Activated CD4-positive, CD25-positive, alpha-beta regulatory T cell treated with anti-CD3 and anti-CD28 coated beads, Interleukin-2, amount 50 U/mL, for 72 hours (primary cell): ENCODE data around the gene SUSD3.

ENCODE experiments used
- DNase-seq: peaks from one replicate; pipeline ENCODE4 v3.0.0; 2021

The SUSD3 gene

DNA sequence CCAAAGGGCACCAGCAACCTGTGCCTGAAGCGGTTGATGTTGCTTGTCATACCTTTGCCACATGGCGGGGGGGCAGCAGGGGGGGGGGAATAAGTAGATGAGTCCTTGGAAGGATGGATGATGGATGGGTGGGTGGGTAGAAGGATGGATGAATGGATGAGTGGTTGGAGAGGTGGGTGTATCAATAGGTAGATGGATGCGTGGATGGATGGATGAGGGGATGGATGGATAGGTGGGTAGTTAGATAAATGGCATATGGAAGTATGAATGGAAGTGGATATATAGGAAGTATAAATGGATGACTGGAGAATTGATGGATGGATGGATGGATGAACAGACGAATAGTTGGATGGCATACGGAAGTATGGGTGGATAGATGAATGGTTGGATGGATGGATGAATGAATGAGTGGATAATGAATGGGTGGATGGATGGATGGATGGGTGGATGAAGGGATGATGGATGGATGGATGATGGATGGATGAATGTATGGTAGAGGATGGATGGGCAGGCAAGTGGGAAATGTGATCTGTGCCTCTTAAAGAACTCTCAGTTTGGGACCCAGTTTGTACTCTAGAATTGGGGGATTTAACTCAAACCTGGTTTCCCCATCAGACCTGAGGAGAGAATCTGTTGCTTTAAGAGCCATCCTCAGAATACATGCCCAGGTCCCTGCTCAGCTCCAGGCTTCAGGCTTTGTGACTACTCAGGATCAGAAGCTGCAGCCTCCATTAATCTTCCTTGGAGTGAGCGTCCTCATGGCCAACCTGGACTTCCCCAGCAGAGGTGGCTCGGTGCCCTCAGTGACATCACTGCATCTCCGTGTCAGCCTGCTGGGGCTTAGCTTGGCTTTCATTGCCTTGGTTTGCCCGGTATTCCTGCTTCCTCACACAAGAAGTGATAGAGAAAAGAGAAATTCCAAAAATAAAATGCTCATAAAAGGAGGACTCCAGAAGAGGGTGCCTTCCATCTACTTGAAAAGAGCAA is 27.6 kb upstream of the SUSD3 start:
- no peak for DNase-seq

DNA sequence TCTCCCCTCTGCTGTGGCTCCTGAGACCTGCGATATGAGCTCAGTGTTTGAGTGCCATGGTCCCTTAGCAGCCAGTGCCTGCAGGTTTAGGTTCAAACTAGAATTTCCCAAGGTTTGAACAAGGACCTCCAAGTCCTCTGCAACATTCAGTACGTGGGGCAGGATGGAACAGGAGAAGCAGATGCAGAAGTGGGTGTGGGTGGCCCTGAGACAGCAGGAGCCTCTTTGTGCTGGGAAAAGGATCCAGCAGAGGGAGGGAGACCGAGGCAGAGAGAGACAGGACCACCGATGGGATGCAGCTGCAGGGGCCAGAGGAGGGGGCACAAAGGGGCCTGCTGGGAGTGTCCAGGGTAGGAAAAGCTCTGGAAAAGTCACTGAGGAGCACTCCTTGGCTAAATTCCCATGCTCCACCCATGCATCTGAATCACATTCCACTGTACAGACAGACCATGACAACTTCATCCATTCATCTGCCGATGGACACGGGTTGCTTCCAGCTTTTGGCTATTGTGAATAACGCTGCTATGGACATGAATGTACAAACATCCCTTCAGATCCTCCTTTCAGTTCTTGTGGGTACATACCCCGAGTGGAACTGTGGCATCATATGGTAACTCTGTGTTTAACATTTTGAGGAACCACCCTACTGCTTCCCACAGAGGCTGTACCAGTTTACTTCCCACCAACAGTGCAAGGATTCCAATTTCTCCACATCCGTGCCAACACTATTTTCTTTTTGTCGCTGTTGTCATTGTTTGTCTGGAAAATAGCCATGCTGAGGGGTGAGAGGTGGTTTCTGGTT is 26.7 kb upstream of the SUSD3 start:
- no peak for DNase-seq

DNA sequence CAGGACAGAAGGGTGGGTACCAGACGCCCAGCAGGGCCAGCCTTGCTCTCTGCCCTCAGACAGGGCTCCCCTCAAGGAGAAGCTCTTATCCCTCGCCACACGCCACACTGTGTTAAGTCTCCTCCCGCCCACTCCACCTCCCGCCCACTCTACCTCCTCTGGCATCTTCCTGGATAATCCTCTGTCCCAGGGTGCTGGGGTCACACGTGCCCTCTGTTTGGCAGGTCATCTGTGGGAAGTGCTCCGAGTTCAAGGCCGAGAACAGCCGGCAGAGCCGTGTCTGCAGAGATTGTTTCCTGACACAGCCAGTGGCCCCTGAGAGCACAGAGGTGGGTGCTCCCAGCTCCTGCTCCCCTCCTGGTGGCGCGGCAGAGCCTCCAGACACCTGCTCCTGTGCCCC is 26.0 kb upstream of the SUSD3 start:
- DNase-seq: no peak

DNA sequence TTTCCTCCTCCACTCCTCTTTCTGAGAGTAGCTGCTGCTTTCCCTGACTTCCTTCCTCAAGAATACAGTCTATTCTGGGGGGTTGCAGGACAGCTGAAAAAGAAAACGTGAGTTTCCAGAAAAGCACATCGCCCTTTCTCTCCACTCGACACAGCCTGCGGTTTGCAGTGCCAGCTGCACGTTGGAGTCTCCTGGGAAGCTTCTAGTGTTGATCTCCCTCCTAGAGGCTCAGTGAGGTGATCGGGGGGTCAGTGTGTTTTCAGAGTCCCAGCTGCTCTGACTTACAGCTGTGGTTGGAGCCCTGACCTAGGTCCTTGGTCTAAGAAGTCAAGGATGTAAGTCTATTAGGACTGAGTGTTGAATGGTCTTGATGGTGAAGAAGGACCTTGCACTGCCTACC is 25.0 kb upstream of the SUSD3 start:
- DNase-seq: no peak

DNA sequence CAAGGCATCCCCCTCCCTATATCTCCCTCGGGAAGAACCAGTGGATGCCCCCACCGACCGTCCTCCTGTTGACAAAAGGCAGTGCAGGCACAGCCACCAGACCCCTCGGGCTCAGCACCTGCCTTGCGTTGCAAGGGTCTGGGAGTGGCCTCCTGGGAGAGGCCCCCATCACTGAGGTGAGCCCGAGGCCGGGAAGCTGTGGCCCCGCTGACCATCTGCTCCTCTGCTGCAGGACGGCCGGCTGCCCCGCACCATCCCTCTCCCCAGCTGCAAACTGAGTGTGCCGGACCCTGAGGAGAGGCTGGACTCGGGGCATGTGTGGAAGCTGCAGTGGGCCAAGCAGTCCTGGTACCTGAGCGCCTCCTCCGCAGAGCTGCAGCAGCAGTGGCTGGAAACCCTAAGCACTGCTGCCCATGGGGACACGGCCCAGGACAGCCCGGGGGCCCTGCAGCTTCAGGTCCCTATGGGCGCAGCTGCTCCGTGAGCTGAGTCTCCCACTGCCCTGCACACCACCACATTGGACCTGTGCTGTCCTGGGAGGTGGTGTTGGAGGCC is 23.3 kb upstream of the SUSD3 start:
- no peak for DNase-seq

DNA sequence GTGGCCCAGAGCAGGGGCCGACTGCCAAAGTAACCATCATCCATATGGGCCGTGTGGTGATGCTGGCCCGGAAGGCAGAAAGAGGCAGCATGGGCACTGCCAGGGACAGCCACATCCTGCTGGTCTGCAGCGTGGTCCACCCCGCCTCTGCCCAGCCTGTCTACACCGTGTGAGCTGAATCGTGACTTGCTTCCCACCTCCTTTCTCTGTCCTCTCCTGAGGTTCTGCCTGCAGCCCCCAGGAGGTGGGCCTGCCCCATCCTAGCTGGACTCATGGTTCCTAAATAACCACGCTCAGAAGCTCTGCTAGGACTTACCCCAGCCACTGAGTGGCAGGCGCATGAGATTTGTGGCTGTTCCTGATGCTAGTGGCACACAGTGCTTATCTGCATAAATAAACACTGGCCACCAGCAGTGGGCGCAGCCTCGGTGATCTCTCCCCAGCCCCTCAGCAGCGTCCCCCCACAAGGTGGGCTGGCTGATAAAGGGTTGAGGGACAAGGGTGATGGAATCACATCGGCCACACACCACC is 22.6 kb upstream of the SUSD3 start:
- no peak for DNase-seq

DNA sequence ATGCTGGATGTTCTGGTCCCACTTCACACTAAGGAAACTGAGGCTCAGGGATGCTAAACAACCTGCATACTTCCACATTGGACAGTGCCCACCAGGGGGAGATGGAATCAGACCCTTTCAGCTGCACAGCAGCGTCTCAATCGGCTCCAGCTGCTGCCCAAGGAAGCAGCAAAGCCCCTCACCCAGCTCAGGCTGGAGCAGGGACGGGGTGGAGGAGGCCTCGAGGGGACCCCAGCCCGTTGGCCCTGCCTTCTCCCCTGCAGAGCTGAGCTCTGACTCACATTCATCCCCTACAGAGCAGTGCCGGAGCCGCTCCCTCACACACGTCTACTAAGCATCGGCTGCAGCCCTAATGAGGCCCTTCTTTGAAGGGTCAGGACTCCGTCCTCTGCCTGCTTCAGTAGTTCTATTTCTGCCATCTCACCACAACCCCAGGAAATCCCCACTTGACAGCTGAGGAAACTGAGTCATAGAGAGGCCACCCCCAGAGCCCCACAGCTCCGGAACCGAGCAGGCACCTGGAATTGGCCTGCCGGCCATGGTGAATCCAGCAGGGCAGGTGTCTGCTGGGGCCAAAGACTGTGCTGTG is 21.5 kb upstream of the SUSD3 start:
- DNase-seq: no peak

DNA sequence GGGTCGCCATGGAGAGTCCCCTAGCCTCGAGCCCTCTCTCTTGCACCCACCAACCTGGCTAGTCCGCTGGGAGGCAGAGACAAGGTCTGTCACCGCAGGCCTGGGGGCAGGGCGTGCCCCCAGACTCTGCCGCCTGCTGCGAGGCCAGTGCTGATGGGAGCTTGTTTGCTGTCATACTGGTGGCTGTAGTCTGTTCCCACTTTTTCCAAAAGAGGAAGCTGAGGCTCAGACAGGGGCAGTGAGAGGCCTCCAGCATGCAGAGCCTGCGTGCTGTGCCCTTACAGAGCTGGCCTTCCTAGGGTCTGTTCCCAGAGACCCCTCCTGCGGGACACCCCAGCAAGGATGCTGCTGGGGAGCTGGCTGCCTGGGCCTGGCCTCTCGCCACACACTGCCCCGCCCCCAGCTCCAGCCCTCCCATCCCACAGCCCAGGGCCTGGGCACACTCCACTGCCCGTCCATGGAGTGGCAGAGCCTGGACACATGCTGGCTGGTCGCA is 21.0 kb upstream of the SUSD3 start:
- no peak for DNase-seq

DNA sequence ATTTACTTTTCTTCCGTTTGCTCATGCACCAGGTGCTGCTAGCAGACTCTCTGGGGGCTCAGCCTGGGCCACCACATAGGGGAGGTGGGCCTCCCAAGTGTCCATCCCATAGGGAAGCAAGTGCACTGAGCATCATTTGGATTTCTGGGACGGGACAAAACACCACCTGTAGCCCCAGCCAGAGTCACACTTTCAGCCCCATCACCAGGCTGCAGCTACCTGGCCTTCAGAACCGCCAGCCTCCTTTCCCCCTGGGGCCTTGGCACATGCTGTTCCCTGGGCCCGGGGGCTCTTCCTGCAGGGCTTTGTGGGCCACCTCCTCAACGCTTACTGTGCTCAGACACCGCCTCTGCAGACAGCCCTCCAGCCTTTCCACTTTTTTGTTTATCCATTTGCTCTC is 19.6 kb upstream of the SUSD3 start:
- no peak for DNase-seq

DNA sequence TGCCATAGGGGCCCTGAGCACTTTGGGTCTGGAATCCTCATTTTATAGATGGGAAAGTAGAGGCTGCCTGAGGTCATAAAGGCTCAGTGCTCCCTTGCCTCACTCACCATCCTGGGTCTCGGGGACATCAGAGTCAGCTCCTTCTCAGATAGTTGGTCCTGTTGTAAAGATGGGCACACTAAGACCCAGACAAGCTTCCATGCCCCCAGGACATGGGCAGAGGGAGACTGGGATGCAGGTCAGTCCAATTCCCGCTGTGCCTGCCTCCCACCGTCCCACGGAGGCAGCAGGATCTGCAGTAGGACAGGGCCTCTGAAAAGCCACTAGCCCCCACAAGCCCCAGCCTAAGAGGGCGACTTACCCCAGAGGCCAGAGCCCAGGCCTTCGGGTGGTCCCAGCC is 19.0 kb upstream of the SUSD3 start:
- DNase-seq: no peak

DNA sequence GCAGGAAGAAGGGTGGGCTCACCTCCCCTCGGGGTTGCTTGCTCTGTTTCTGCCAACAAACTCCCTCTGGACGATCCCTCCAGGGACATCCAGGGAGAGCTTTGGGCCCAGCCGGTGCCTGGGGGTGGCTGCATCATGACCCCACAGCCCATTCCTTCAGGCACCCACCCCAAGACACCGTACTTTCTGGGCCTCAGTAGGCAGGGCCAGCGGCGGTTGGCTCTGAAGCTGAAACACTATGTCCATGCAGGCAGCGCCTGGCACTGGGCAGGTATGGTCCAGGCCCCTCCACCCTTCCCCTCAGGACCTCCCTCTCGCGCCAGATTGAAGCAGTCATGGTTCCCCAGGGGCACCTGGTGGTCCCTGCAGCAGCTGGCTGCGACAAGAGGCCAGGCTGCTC is 18.5 kb upstream of the SUSD3 start:
- no peak for DNase-seq

DNA sequence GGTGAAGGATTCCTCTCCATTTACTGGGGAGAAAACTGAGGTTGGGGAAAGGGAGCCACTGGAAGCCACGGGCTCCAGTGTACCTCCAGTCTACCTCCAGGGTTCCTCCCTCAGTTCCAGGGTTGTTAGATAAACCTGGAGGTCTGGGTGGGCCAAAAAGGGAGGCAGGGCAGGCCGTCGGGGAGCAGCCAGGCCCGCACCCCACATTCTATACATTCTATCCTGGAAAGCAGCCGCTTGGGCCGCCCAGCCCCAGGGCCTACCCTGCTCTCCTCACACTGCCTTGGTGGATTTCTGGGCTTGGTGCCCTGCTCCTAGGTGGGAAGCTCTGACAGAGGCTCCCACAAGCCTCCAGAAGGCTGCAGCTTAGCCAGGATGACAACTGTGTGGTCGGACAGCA is 18.1 kb upstream of the SUSD3 start:
- DNase-seq: no peak

DNA sequence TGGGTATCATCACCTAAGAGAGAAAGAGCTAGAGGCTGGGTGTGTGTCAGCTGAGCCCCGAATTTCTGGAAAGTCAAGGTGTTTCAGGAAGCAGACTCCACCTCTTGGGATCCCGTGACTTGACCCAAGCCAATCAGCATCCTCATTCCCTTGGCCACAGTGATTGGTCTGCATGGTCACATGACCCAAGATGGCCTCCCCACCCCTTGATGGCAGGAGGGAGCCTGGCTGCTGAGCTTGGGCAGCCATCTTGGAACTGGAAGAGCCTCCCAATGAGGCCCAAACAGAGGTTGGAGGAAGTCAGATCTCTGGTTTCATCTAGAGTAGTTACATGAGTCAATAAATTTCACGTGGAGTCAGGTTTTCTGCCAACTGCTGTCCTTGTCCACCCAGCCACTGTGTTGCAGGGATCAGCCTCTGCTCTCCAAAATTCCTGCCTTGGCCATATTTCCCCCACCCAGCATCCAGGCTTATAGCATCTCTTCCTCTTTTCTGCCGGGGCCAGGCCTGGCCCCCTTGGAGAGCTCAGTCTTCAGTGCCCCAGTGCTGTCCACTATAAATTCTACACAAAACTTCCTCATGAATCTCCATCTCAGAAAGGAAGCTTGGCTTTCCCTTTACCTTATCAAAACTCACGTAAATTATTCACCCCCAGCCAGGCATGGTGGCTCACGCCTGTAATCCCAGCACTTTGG is 17.2 kb upstream of the SUSD3 start:
- DNase-seq: peak; percentile 55

DNA sequence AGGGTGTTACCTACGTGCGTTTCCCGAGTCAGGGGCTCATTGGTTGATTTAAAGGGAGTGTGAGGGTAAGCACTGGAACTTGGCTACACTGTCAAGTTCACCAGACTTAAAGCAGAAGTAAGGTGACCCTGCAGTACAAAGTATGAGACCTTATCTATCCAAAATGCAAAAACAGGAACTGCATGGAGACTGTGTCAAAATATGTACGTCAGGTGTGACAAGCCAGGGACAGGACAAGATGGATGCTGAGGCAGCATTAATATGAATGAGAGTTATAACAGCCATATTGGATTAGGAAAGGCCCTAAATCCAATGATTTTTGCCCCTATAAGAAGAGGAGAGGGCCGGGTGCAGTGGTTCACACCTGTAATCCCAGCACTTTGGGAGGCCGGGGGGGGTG is 15.4 kb upstream of the SUSD3 start:
- DNase-seq: no peak

DNA sequence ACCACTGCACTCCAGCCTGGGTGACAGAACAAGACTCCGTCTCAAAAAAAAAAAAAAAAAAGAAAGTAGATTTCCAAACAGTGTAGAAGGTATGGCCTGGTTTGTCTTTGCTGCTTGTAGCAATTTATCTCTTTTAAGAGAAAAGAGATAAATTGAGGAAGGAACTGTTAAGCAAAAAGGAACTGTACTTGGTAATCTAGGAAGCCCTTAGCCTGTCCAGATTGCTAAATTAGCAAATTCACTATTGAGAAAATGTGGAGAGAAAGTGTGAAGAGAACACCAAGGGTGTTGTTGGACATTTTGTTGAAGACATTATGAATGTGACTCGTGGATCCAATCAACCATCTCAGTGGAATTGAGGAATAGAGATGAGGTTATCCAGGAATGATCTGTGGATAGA is 13.0 kb upstream of the SUSD3 start:
- DNase-seq: no peak

DNA sequence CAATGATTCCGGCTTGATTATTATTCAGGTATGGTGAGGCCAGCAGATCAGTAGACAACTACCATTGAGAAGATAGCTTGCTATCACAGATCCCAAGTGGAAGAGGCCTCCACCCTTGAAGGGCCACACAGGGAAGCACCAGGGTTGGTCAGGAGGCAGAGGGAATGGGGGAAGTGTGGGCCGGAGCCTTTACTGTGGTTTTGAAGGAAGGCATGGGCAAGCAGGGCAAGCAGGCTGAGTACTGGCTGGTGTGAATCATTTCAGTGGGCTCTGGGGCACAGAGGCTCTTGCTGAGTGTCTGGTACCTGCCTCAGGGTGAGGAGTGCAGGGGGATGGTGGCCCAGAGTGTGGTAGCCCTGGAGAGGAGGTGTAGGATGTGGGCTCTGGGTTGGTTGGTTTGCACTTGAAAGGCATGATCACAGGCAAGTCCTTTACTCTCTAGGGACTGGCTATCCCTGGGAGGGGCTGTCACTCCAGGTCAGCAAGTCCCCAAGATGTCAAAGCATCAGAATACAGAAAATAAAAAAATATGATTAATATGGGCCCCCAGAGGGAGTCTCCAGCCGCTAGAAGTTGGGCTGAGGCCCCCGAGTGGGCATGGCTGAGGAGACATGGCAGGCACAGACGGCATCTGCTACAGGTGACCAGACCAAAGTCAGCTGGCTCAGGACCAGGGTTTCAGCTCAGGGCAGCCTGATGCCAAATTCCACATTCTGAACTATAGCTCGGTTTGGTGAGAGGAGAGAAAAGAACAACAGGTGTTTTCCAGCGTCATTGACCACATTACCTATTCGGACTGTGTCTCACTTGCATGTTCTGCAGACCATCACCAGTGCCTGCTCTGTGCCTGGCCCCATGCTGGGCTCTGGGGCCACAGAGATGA is 9.7 kb upstream of the SUSD3 start:
- DNase-seq: no peak

DNA sequence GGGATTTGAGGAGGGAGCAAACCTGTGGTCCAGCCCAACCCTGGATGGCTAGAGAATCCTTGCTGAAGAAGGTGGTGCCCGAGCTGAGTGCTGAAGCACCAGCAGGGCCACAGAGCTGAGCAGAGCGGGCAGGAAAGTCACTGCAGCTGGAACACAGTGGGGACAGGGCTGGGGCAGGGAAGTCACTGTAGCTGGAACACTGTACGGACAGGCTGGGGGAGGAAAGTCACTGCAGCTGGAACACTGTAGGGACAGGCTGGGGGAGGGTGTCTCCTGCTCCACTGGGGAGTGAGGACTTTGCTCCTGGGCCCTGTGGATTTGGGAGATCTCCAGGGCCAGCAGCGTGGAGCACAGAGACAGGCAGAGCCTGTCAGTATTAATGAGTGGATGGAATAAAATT is 9.0 kb upstream of the SUSD3 start:
- DNase-seq: no peak

DNA sequence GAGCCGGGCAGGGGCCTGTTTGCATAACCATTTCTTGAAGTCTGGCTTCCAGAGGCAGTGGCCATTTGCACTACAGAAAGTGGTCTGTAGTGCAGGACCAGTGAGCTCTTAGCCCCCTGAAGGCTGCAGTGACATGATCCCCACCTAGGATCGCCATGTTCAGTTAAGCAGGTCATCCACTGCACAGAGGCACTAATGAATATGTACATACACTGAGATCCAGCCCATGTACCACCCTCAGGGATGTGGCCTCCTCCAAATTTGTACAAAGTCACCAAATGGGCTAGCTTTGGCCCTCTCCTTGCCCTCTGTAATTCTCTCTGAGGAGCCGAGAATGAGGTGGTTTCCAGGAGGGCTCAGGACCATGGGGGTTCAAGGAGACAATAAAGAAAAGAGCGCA is 8.3 kb upstream of the SUSD3 start:
- no peak for DNase-seq

DNA sequence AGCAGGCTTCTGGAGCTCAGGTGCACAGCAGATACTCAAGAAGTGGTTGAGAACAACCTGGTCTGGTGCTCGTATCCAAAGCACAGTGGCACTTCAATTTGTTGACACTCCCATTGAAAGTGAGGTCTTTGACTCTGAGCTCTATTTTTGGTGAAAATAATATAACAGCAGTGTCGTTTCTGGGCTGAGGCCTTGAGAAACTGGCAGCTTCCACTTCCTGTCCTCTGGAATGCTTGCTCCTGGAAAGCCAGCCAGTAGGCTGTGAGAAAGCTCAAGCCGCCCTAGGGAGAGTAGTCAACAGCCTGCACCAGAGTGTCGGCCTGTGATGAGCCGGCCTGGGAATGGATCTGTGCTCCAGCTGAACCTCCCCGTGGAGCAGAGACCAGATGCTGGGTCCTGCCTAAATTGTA is 6.8 kb upstream of the SUSD3 start:
- no peak for DNase-seq

DNA sequence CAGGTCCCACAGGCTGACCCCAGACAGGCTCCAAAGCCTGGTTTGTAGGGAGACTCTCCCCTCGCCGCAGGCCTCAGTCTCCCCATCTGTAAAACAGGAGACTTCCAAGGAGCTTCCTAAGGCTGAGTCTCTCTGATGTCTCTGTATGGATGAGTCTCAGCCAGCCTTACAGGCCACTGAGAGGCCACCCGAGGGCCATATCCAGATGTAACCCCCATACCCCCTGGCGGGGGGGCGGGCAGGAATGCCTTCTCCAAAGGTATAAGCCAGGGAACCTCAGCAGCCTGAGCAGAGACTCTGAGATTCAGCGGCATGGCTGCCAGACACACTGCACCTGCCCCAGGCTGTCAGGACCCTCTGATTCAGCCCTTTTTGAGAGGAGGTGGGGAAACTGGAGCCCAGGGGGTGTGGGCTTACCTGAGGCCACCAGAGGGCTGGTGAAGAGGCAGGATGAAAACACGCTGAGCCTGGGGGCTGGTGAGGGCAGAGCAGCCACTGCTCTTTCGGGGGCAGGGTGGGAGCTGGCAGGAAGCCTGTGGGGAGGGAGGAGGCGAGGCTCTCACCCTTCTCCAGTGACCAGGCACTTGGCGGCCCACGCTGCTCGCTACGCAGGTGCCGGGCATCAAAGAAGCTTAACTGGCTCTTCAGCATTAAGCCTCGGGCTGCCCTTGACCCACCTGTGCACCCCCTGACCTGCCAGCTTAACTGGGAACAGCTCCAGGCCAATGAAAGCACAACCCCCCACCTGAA is 5.5 kb upstream of the SUSD3 start:
- DNase-seq: no peak
